Upper lobe of left lung (tissue), 4 donors: ENCODE data around the gene PRR20G.

ENCODE experiments used
- EP300 ChIP-seq, 4 donors: sonication (generic); formaldehyde crosslinking; IDR thresholded peaks; one replicate each; pipeline ENCODE4 v1.5.1; 2017; ENCODE audit warnings: antibody characterized with exemption in 4 of 4, control low read depth in 2 of 4
- POLR2A ChIP-seq, 4 donors: fragments of 450-650 bp; IDR thresholded peaks; one replicate each; pipeline ENCODE4 v1.5.1; 2016 to 2017; ENCODE audit warnings: antibody characterized with exemption in 4 of 4, mild to moderate bottlenecking in 2 of 4
- POLR2AphosphoS5 ChIP-seq, 2 donors: sonication (generic); formaldehyde crosslinking; IDR thresholded peaks; one replicate each; pipeline ENCODE4 v1.5.1; 2017; ENCODE audit warnings: antibody characterized with exemption in 2 of 2
- TF ChIP-seq, protein P1 (sequence below), 6 experiments: fragments of 450-650 bp in 4 of 6; fragments of 200-600 bp in 2 of 6; sonication (generic) in 2 of 6; IDR thresholded peaks; one replicate each; pipeline ENCODE4 v1.5.1; 2016 to 2019; ENCODE audit warnings: antibody characterized with exemption in 6 of 6

- TF ChIP-seq, protein P1, sequence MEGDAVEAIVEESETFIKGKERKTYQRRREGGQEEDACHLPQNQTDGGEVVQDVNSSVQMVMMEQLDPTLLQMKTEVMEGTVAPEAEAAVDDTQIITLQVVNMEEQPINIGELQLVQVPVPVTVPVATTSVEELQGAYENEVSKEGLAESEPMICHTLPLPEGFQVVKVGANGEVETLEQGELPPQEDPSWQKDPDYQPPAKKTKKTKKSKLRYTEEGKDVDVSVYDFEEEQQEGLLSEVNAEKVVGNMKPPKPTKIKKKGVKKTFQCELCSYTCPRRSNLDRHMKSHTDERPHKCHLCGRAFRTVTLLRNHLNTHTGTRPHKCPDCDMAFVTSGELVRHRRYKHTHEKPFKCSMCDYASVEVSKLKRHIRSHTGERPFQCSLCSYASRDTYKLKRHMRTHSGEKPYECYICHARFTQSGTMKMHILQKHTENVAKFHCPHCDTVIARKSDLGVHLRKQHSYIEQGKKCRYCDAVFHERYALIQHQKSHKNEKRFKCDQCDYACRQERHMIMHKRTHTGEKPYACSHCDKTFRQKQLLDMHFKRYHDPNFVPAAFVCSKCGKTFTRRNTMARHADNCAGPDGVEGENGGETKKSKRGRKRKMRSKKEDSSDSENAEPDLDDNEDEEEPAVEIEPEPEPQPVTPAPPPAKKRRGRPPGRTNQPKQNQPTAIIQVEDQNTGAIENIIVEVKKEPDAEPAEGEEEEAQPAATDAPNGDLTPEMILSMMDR (IDR thresholded peaks at IDR 0.05), result no peak
- TF ChIP-seq EP300 (IDR thresholded peaks at IDR 0.05), result no peak
- no peak for TF ChIP-seq POLR2A (IDR thresholded peaks at IDR 0.05)
- TF ChIP-seq POLR2AphosphoS5 (IDR thresholded peaks at IDR 0.05), result no peak
Measured at GRCh38 chr3:127254033-127254644, 33.7 kb downstream of the PRR20G start.
